ENCODE data around the gene PPP1R9B. TPM values are rescaled to one million over a fixed set of nuclear protein-coding genes. Genes with fewer than 3 reads are reported as not detected.

The PPP1R9B gene
- total RNA-seq, 1 donor from 2014 or later, result 35.2 TPM

GRCh38 chr17:50191359-50192143 is 41.1 kb upstream of the PPP1R9B start:
- no peak for DNase-seq (ENCODE audit: low read depth)

GRCh38 chr17:50190603-50191358 is 40.3 kb upstream of the PPP1R9B start:
- no peak for DNase-seq (ENCODE audit: low read depth)
- Histone ChIP-seq H3K4me3 (ENCODE audit: low read depth, low read length) (no peak overlapping the region), H3K36me3 (ENCODE audit: control insufficient read depth, insufficient read depth, low read length) (peaks cover 11% of the 10 kb centered on the region), H3K27me3 (ENCODE audit: control insufficient read depth, insufficient read depth, low read length) (no peaks in the 10 kb centered on the region)
- no peak for TF ChIP-seq CTCF (IDR thresholded peaks at IDR 0.05; ENCODE audit: insufficient read depth, low read length, poor library complexity, severe bottlenecking)

More at GRCh38 chr17:50191359-50192143, 41.1 kb upstream of the PPP1R9B start:
- H3K36me3 ChIP-seq (ENCODE audit: control insufficient read depth, insufficient read depth, low read length), result peaks cover 9% of the 10 kb centered on the region
- H3K27me3 ChIP-seq (ENCODE audit: control insufficient read depth, insufficient read depth, low read length), result no peaks in the 10 kb centered on the region
- H3K4me3 ChIP-seq (ENCODE audit: low read depth, low read length), result no peak overlapping the region
- TF ChIP-seq CTCF (IDR thresholded peaks at IDR 0.05; ENCODE audit: insufficient read depth, low read length, poor library complexity, severe bottlenecking), result no peak

GRCh38 chr17:50190293-50190602 is 39.8 kb upstream of the PPP1R9B start:
- no peak for DNase-seq (ENCODE audit: low read depth)
- H3K4me3 ChIP-seq (ENCODE audit: low read depth, low read length), result no peak overlapping the region
- H3K27me3 ChIP-seq (ENCODE audit: control insufficient read depth, insufficient read depth, low read length), result no peaks in the 10 kb centered on the region
- no peak for TF ChIP-seq CTCF (IDR thresholded peaks at IDR 0.05; ENCODE audit: insufficient read depth, low read length, poor library complexity, severe bottlenecking)
- H3K36me3 ChIP-seq (ENCODE audit: control insufficient read depth, insufficient read depth, low read length), result peaks cover 11% of the 10 kb centered on the region

- no peak for DNase-seq (ENCODE audit: low read depth)
- TF ChIP-seq CTCF (IDR thresholded peaks at IDR 0.05; ENCODE audit: insufficient read depth, low read length, poor library complexity, severe bottlenecking), result no peak
- Histone ChIP-seq H3K4me3 (ENCODE audit: low read depth, low read length) (no peak overlapping the region), H3K27me3 (ENCODE audit: control insufficient read depth, insufficient read depth, low read length) (no peaks in the 10 kb centered on the region), H3K36me3 (ENCODE audit: control insufficient read depth, insufficient read depth, low read length) (peaks cover 11% of the 10 kb centered on the region)
Measured at GRCh38 chr17:50189550-50190292, 39.2 kb upstream of the PPP1R9B start.

- no peak for DNase-seq (ENCODE audit: low read depth)
- H3K36me3 ChIP-seq (ENCODE audit: control insufficient read depth, insufficient read depth, low read length), result peaks cover 11% of the 10 kb centered on the region
- no peak overlapping the region for H3K4me3 ChIP-seq (ENCODE audit: low read depth, low read length)
- TF ChIP-seq CTCF (IDR thresholded peaks at IDR 0.05; ENCODE audit: insufficient read depth, low read length, poor library complexity, severe bottlenecking), result no peak
- H3K27me3 ChIP-seq (ENCODE audit: control insufficient read depth, insufficient read depth, low read length), result no peaks in the 10 kb centered on the region
Measured at GRCh38 chr17:50188921-50189549, 38.6 kb upstream of the PPP1R9B start.

Measured in kidney epithelial cell (primary cell).